Lung microvascular endothelial cell (primary cell): ENCODE results near the gene CCDC157. TPM values are rescaled to one million over a fixed set of nuclear protein-coding genes. Genes with fewer than 3 reads are reported as not detected.

Experiments
- DNase-seq, 2 donors: peaks; one replicate each; pipeline versions ENCODE4 v3.0.0 to v3.0.0-alpha.2; 2010; ENCODE audit warnings: low read depth in 2 of 2
- total RNA-seq: library from RNA; depleted of rRNA; stranded (reverse); fragments of >200 nt; gene quantifications from 2 replicates; pipeline ENCODE4 v1.2.1, GENCODE V29; 2014

Gene CCDC157
- total RNA-seq, 1 donor from 2014 or later: 1.4 TPM

DNA sequence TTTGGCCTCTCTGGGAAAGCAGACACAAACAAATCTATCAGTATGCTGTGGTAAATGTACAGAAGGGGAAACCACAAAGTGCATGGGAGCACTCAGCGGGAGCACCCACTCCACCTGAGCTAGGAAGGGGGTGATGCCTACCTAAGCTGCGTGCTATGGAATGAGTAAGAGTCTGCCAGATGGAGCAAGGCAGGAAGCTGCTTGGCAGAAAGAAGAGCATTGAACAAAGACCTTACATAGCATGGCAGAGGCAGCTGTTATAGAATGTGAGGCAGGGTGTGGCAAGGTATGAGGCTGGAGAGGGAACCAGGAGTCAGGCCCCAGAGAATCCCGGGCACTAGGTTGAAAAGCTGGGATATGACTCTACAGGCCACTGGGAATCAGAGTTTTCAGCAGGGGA is 55.0 kb downstream of the CCDC157 start:
- DNase-seq: no peak

GRCh38 chr22:30413001-30413400 is 56.2 kb downstream of the CCDC157 start:
- no peak for DNase-seq

DNA sequence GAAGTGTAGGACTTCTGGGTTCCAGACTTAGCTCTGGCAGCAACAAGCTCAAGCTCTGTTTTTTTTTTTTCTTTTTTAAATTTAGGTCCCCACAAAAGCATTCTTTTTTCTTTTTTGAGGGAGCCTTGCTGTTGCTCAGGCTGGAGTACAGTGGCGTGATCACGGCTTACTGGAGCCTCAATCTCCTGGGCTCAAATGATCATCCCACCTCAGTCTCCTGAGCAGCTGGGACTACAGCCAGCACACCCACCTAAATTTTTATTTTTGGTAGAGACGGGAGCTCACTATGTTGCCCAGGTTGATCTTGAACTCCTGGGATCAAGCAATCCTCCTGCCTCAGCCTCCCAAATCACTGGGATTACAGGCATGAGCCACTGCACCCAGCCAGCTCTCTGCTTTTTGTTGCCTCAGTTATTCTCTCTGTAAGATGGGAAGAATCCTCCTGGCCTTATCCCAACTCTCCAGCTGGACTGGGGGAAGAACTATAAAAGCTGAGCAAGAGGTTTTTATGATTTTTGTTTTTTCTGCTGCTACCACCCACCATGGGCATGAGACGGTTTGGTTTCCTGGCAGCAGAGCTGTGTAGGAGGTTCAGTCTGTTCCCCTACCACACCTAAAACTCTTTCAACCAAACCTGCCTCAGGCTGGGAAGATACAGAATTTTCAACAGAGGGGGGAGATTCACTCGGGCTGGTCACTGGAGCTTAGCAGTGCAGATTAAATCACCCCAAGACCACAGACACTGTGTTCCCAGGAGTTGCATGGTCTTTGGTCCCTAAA is 57.1 kb downstream of the CCDC157 start:
- DNase-seq: no peak

- peak in 1 of 2 donors; percentile 19 for DNase-seq
Observed at GRCh38 chr22:30414525-30415047, 57.8 kb downstream of the CCDC157 start.

DNA sequence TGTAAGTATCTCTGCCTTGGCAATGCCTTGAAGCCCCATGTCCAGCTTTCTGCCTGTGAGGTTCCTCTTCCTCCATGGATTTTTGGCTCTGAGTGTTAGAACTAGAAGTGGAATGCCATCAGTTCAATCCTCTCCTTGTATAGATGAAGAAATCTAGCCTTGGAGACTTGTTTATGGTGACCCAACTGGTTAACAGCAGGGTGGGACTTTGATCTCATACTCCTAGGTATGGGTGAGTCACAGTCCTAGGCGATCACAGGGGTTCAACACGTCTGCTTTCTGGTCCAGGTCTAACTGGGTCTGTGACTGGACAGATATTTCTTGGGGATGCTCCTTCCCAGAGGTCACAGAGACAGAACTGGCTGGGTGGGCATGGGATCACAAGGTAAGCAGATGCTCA is 59.6 kb downstream of the CCDC157 start:
- DNase-seq: no peak

- no peak for DNase-seq
Observed at GRCh38 chr22:30416837-30417236, 60.0 kb downstream of the CCDC157 start.

DNA sequence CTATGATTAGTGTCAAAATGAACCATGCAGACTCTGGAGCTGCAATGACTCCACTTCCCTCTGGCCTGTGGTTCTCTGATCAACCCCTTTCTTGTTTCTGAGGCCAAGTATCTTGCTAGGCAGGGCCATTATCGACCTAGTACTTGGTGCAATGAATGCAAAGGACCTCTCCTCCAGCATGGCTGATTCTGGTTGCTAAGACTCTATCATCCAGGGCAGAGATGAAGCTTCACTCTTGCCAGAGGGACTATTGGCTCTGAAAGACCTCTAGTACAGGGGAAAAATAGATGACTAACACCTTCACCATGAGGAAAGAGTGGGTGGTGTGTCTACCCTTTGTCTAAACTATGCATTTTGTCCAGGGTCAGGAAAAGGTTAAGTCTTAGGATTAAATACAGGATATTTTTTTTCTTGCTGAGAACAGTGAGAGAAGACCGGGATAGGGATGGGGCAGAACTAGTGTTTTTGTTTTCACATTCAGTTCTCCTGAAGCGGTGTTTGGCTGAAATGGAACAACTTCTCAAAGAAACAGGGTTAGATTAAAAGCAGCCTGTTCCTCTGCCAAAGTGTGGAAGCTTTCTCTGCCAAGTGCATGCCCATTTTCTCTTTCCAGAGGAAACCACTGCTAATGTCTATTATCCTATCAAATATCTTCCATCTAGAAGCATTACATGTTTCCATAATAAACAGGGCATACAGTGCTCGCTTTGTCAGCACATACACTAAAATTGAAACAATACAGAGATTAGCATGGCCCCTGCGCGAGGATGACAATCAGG is 63.7 kb downstream of the CCDC157 start:
- DNase-seq: peak; percentile 88 to 92

DNA sequence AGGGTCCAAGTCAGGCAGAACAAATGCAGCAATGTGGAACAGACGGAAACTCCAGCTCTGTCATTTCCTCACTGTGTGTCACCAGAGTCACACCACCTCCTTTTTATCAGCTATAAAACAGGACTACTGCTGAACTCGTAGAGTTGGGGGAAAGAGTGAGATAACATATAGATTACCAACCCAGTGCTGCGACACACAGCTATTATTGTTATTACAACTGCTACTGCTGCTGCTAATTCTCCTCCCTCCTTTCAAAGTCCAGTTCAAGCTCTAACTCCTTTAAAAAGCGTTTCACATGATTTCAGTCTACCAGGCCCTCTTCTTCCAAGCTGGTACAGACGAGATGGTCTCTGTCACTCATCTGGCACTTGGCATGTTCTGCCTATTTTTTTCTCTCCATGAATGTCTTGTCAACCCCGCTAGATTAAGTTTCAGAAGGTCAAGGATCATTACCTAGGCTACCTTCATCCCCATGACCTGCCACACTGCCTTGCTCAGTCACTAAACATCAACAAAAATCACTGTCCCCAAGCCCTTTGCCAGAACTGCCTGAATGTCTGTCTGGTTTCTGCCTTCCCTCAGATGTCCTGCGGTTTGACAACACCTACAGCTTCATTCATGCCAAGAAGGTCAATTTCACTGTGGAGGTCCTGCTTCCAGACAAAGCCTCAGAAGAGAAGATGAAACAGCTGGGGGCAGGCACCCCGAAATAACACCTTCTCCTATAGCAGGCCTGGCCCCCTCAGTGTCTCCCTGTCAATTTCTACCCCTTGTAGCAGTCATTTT is 65.1 kb downstream of the CCDC157 start:
- peak; percentile 58 to 92 for DNase-seq

DNA sequence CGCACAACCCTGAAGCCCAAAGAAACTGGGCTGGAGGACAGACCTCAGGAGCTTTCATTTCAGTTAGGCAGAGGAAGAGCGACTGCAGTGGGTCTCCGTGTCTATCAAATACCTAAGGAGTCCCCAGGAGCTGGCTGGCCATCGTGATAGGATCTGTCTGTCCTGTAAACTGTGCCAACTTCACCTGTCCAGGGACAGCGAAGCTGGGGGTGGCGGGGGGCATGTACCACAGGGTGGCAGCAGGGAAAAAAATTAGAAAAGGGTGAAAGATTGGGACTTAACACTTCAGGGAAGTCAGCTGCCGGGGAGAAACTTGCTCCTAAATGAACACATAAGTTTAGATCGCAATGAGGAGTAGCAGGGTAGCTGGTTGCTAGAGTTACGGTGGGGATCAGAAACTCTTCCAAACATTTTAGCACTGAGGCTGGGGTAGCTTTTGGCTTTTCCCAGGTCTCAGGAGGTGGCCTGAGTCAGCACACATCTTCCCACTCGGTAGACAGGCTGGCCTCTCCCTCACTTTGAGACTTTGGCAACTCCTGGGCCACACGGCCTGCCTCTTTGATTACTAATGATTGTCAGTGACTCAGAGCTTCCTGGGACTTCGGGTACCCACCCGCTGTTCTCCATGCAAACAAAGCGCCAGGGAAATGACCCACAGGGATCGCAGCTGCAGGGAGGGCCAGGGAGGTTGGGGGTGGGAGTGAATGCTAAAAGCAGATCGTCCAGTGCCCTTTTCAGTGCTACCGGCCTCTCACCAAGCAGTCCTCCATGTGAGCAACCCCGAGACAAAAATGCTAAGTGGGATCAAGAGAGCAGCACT is 65.9 kb downstream of the CCDC157 start:
- peak; percentile 24 to 83 for DNase-seq

- DNase-seq: peak in 1 of 2 donors; percentile 57
Observed at GRCh38 chr22:30423301-30423958, 66.6 kb downstream of the CCDC157 start.

DNA sequence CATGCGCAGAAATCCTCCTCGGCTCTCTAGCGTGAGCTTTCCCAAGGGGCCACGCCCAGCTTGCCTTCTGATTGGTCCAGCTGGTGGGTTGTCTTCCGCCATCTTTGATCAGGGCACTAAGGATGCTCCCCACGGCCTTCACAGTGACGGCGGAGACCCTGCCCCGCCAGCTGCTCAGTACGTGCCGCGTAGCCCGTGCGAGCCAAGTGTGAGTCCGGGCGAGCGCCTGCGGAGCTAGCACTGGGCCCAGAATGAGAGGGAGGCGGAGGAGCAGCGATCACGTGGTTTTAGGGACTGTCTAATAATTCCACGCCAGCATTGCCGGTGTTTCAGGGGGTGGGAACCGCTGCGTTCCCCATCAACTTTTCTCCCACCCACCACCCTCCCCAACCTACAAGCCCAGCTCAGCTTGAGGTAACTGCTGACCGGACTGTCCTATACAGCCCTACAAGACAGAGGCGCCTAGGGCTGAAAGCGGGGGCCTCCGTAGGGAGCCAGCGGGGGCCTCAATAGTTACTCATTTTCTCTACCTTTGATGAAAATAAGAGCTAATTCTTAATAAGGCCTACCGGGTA is 67.2 kb downstream of the CCDC157 start:
- peak; percentile 99 to 100 for DNase-seq

DNA sequence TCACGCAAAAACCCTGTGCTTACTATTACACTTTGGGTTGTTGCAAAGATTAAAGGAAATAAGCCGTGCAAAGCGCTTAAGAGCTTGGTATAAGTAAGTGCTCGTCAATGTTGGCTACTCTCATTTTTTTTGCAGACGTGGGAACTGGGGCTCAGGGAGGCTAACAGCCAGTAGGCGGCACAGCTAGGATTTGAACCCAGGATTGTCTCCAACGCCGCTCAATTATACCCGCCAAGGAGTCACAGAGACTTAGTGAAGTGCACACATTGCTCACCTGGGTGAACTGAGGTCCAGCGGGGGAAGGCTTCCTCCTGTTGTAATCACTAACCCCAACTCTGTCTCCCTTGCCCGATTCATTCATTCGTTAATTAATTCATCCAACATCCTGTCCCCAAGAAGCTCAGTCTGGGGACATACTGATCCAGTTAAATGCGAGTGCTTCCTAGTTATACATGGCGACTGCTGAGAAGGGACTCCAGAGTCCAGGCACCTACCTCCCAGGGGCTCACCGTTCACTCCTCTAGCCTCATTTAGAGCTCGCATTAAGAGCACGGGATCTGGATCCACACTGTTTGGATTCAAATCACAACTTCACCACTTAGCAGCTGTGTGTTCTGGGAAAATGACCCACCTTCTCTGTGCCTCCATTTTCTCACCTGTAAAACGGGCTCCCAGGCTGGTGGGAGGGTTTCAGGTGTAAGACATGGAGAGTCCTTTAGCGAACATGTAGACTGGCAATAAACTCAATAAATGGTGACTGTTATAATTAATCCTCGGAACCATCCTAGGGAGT is 67.9 kb downstream of the CCDC157 start:
- peak in 1 of 2 donors; percentile 38 for DNase-seq

- no peak for DNase-seq
Observed at GRCh38 chr22:30425327-30425615, 68.5 kb downstream of the CCDC157 start.

GRCh38 chr22:30425616-30426387 is 69.0 kb downstream of the CCDC157 start, which contains the start of gene MTFP1:
TSS of gene MTFP1 (plus strand) at chr22:30425768. CDS start at chr22:30425880, 112 bp downstream.
- peak; percentile 70 to 73 for DNase-seq
